CD4-positive, alpha-beta T cell treated with Interleukin-1 beta for 1 hour (primary cell): ENCODE measurements around the gene UBR2.
"Not testable (repeated sequence)": the region's sequence is repeated elsewhere in the genome, so short reads cannot be mapped to it uniquely, and the experiment has no call there.

Experiments
- DNase-seq, 2 donors: peaks; one replicate each; pipeline ENCODE4 v3.0.0-alpha.2; 2020 to 2022

UBR2 gene

GRCh38 chr6:42555477-42556457 is 8.1 kb upstream of the UBR2 start:
- DNase-seq: peak; percentile 28 to 68

- no peak for DNase-seq
These were observed 7.4 kb upstream of the UBR2 start for GRCh38 chr6:42556462-42556861.

- DNase-seq: not testable (repeated sequence)
These were observed 4.6 kb upstream of the UBR2 start for GRCh38 chr6:42559276-42559675.

GRCh38 chr6:42561986-42562385 is 1.8 kb upstream of the UBR2 start:
- DNase-seq: no peak

DNA sequence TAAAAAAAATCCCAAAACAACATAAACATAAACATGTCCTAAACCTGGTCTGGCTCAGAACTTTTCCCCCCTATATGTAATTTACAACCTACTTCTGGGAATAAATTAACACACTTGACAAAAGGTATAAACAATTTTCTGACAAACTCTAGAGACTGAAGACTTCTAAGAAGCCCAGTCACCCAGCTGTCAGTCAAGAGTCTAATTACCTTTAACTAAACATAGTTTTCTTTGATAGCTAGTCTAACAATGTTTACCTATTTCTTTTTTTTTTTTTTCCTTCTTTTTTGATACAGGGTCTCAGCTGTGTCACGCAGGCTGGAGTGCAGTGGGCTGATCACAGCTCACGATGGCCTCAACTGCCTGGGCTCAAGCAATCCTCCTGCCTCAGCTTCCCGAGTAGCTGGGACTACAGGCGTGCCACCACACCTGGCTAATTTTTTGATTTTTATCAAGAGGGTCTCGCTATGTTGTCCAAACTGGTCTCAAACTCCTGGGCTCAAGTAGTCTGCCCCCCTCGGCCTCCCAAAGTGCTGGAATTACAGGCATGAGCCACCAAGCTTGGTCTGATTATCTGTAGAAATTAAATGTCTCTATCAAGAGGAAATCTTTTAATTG is 932 bp upstream of the UBR2 start:
- no peak for DNase-seq

GRCh38 chr6:42564506-42564825 is 637 bp downstream of the UBR2 start:
- no peak for DNase-seq

DNA sequence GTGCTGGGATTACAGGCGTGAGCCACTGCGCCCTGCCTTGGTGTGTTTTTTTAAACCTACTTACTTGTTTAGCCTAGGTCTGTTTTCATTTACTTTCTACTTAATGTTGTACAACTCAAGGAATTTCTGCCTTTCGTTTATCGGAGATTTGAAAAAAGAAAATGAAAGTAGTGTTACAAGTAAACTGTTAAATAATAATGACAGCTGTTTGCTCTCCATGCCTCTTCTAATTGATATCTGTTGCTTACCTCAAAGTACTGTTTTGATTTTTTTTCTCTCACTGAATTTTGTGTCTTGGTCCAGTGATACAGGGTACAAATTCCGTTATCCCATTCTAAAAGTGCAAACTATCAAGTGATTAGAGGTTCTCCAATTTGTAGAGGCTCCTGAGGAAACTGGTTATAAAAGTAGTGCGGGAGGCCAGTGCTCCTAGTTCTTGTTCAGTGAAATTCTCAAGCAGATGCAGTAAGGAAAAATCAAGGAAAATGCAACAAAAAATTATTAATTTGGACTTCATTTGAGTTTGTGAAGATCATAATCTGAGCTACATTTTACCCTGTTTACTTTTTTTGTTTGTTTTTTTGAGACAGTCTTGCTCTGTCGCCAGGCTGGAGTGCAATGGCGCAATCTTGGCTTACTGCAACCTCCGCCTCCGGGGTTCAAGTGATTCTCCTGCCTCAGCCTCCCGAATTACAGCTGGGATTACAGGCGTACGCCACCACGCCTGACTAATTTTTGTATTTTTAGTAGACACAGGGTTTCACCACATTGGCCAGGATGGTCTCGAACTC is 2.2 kb downstream of the UBR2 start:
- no peak for DNase-seq

- no peak for DNase-seq
These were observed 2.9 kb downstream of the UBR2 start for GRCh38 chr6:42566614-42567208.

- DNase-seq: not testable (repeated sequence)
These were observed 3.4 kb downstream of the UBR2 start for GRCh38 chr6:42567237-42567636.

GRCh38 chr6:42569102-42570028 is 5.5 kb downstream of the UBR2 start:
- DNase-seq: no peak

DNA sequence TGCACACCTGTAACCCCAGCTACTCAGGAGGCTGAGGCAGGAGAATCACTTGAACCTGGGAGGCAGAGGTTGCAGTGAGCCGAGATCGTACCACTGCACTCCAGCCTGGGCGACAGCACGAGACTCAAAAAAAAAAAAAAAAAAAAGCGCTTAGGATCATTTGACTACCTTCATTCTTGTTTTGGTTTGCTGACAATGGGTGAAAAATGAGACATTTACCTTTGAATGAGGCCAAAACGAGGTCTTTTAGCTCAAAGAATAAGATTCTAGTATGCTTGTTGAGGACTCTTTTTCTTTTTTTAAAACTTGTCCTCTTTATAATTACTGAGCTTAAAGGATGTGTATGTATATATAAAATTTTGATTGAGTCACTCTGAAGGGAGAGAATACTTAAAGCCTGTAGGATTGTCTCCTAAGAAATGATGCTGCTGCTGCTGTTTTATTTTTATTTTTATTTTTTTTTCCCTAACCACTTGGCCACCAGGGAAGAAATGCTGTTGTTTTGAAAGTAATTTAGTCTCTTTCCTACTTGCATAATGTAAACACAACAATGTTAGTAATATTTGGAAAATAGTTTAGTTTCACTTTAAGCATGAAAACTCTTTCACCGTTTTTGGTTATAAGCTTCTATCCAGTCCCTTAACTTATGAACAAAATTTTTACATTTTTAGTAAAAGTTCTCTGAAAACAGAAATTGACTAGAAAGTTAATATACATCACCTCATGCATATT is 7.9 kb downstream of the UBR2 start:
- DNase-seq: no peak

DNA sequence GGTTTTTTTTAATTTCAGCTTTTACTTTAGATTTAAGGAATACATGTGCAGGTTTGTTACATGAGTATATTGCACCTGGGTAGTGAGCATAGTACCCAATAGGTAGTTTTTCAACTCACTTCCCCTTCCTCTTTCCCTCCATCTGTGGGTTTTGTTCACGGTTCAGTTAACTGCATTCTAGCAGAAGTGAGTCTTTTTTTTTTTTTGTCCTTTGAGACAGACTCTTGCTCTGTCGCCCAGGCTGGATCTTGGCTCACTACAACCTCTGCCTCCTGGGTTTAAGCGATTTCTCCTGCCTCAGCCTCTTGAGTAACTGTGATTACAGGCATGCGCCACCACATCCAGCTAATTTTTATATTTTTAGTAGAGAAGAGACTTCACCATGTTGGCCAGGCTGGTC is 8.7 kb downstream of the UBR2 start:
- peak; percentile 11 to 19 for DNase-seq

GRCh38 chr6:42576538-42576937 is 12.7 kb downstream of the UBR2 start:
- DNase-seq: not testable (repeated sequence)

- DNase-seq: no peak
These were observed 34.5 kb downstream of the UBR2 start for GRCh38 chr6:42598300-42598699.

GRCh38 chr6:42599558-42599957 is 35.7 kb downstream of the UBR2 start:
- DNase-seq: no peak

DNA sequence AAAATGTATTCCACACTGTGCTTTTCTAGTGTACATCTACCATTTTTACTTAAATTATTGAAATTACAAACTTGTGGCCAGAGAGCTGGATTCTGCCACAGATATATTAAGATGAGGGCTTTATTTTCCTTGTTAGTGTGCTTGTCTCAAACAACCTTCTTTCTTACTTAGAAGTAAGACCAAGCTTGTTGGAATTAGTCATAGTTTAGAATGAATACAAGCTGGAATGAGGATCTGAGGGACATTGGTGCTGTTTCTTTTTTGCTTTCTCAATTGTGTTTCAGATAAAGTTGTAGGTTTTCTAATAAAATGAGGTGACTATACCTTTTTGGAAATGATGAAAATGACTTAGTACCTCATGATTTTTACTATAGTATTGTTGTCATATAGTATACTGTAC is 40.3 kb downstream of the UBR2 start:
- no peak for DNase-seq

GRCh38 chr6:42604699-42605098 is 40.9 kb downstream of the UBR2 start:
- DNase-seq: not testable (repeated sequence)

- DNase-seq: no peak
These were observed 46.6 kb downstream of the UBR2 start for GRCh38 chr6:42610416-42610815.

- no peak for DNase-seq
These were observed 51.7 kb downstream of the UBR2 start for GRCh38 chr6:42615518-42615917.

DNA sequence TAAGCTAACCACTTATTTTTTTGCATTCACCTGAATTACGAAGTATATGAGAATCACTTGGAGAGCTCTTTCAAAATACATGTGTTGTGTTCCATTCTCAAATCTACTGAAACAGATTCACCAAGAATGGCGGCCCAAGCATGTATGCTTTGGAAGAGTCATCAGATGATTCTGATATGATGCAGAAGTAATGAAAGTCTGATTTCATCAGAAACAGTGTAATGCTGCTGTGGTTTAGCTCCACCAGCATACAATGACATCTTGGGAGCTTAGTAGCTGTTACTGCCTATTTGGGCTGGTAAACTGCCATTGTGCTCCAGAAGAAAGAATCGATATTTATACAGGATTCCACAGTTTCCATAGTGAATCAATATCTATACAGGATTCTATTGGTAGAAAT is 52.9 kb downstream of the UBR2 start:
- DNase-seq: no peak

DNA sequence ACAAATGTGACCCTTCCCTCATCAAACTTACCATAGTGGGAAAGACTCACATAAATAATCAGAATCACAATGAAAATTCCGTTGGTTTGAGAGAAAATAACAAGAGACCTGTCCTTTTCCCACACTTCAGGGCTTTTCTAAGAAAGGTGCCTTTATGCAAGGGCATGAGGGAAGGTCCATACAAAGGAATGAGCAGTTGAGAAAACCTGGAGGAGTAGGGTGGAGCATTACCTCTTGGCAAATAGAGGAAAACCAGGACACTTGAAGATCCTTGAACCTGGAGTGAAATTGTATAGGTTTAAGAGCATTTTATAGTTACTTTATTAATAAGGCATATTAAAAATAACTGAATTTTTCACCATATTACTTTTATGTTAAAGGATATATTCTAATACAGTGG is 54.3 kb downstream of the UBR2 start:
- no peak for DNase-seq
